IMR-90 (cell line): ENCODE data around the gene SLC9A5. TPM values are rescaled to one million over a fixed set of nuclear protein-coding genes. Genes with fewer than 3 reads are reported as not detected.

Experiments
- ATAC-seq: fragments of 200-7000 bp; cut with Tn5 transposase; 2 replicates; pipeline ENCODE4 v1.9.1; 2020; ENCODE audit warnings: low read depth, mild to moderate bottlenecking, moderate library complexity
- BruUV-seq: library from RNA; stranded (reverse); fragments of 400-500 nt; replicated peaks from 2 replicates; lab custom pipeline; 2021; lab: Mats Ljungman, UMichigan
- CTCF ChIA-PET: fragments of 300-600 bp; formaldehyde crosslinking; extraction: SDS; loops from one replicate; lab custom pipeline; 2021; ENCODE audit warnings: antibody characterized with exemption; lab: Yijun Ruan, JAX
- POLR2A ChIA-PET: fragments of 300-600 bp; sonication (Branson Sonifier 250); formaldehyde crosslinking; loops from one replicate; lab custom pipeline; 2022; ENCODE audit warnings: antibody characterized with exemption; ENCODE audit not compliant: unreplicated experiment; lab: Charles Lee
- DNase-seq: peaks from one replicate; pipeline ENCODE4 v3.0.0; 2013
- H2AFZ ChIP-seq: replicated peaks from 2 replicates; pipeline ENCODE3; 2013; ENCODE audit warnings: low read length, mild to moderate bottlenecking; ENCODE audit not compliant: poor library complexity
- H2AK5ac ChIP-seq: 2 replicates; pipeline ENCODE4 v1.6.1; 2013; ENCODE audit warnings: low read depth, low read length, inconsistent platforms
- H2AK9ac ChIP-seq: replicated peaks from 2 replicates; pipeline ENCODE3; 2013; ENCODE audit warnings: mild to moderate bottlenecking, low read depth, low read length, moderate library complexity; ENCODE audit not compliant: poor library complexity
- H2BK120ac ChIP-seq: 2 replicates; pipeline ENCODE4 v1.6.1; 2013; ENCODE audit warnings: low read depth, low read length, inconsistent platforms
- H2BK15ac ChIP-seq: 3 replicates; pipeline ENCODE4 v1.6.1; 2013; ENCODE audit warnings: low read depth, low read length, inconsistent platforms
- H2BK20ac ChIP-seq: 2 replicates; pipeline ENCODE4 v1.6.1; 2013; ENCODE audit warnings: low read depth, mild to moderate bottlenecking, inconsistent platforms, low read length, moderate library complexity
- H2BK5ac ChIP-seq: 2 replicates; pipeline ENCODE4 v1.6.1; 2013; ENCODE audit warnings: mild to moderate bottlenecking, low read depth, low read length, inconsistent platforms; ENCODE audit not compliant: poor library complexity, severe bottlenecking
- H3K14ac ChIP-seq: replicated peaks from 2 replicates; pipeline ENCODE4 v1.6.1; 2013; ENCODE audit warnings: low read depth, low read length, inconsistent platforms
- H3K18ac ChIP-seq: 2 replicates; pipeline ENCODE4 v1.6.1; 2013; ENCODE audit warnings: low read depth, low read length, control low read depth
- H3K23ac ChIP-seq: 2 replicates; pipeline ENCODE4 v1.6.1; 2013; ENCODE audit warnings: low read depth, low read length, inconsistent platforms
- H3K27ac ChIP-seq: 2 replicates; pipeline ENCODE4 v1.5.1; 2013; ENCODE audit warnings: mild to moderate bottlenecking, control low read depth, low read length; ENCODE audit not compliant: insufficient read depth
- H3K27me3 ChIP-seq: 2 replicates; pipeline ENCODE4 v1.6.1; 2013; ENCODE audit warnings: low read length; ENCODE audit not compliant: control insufficient read depth, insufficient read depth
- H3K36me3 ChIP-seq: 2 replicates; pipeline ENCODE4 v1.6.1; 2013; ENCODE audit warnings: low read length, mixed read lengths; ENCODE audit not compliant: control insufficient read depth, insufficient read depth
- H3K4ac ChIP-seq: 2 replicates; pipeline ENCODE4 v1.6.1; 2013; ENCODE audit warnings: low read depth, low read length, inconsistent platforms
- H3K4me1 ChIP-seq: 2 replicates; pipeline ENCODE4 v1.6.1; 2013; ENCODE audit warnings: low read length, mixed read lengths; ENCODE audit not compliant: control insufficient read depth, insufficient read depth
- H3K4me2 ChIP-seq: 2 replicates; pipeline ENCODE4 v1.6.1; 2013; ENCODE audit warnings: low read depth, mild to moderate bottlenecking, control low read depth, low read length, moderate library complexity
- H3K4me3 ChIP-seq: 2 replicates; pipeline ENCODE4 v1.5.1; 2013; ENCODE audit warnings: low read depth, mild to moderate bottlenecking, control low read depth, low read length, moderate library complexity; ENCODE audit not compliant: insufficient read depth
- H3K56ac ChIP-seq: 2 replicates; pipeline ENCODE4 v1.6.1; 2013; ENCODE audit warnings: low read length, inconsistent platforms; ENCODE audit not compliant: insufficient read depth; ENCODE audit errors: extremely low read depth
- H3K79me1 ChIP-seq, 2 experiments: 2 replicates each; pipeline ENCODE4 v1.6.1; 2013; ENCODE audit warnings: low read length in 2 of 2, inconsistent platforms in 1 of 2, low read depth in 1 of 2
- H3K9ac ChIP-seq: 2 replicates; pipeline ENCODE4 v1.6.1; 2013; ENCODE audit warnings: low read depth, low read length, control low read depth
- H3K9me1 ChIP-seq: 2 replicates; pipeline ENCODE4 v1.6.1; 2013; ENCODE audit warnings: low read length, inconsistent platforms; ENCODE audit not compliant: insufficient read depth
- H3K9me3 ChIP-seq: 2 replicates; pipeline ENCODE4 v1.6.1; 2013; ENCODE audit warnings: low read length; ENCODE audit not compliant: control insufficient read depth, insufficient read depth
- H4K20me1 ChIP-seq: 2 replicates; pipeline ENCODE4 v1.6.1; 2013; ENCODE audit warnings: low read length, inconsistent platforms; ENCODE audit not compliant: insufficient read depth
- H4K5ac ChIP-seq: 2 replicates; pipeline ENCODE4 v1.6.1; 2013; ENCODE audit warnings: mild to moderate bottlenecking, low read depth, low read length, control low read depth
- H4K8ac ChIP-seq, 2 experiments: 2 replicates each; pipeline ENCODE4 v1.6.1; 2013; ENCODE audit warnings: low read depth in 2 of 2, low read length in 2 of 2, control low read depth in 1 of 2, inconsistent platforms in 1 of 2
- H4K91ac ChIP-seq: 2 replicates; pipeline ENCODE4 v1.6.1; 2013; ENCODE audit warnings: low read depth, low read length, inconsistent platforms; ENCODE audit not compliant: insufficient read depth
- CEBPB ChIP-seq: IDR thresholded peaks from 2 replicates; pipeline ENCODE4 v1.6.1; 2012; ENCODE audit warnings: low read depth, low read length, improper control_type of control experiment
- FOS ChIP-seq: fragments of 150-350 bp; IDR thresholded peaks from 2 replicates; pipeline ENCODE4 v1.6.1; 2016; ENCODE audit warnings: low read depth, low read length
- MAZ ChIP-seq: IDR thresholded peaks from 2 replicates; pipeline ENCODE4 v1.6.1; 2012; ENCODE audit warnings: low read depth, mild to moderate bottlenecking, low read length, improper control_type of control experiment, moderate library complexity, borderline replicate concordance
- MXI1 ChIP-seq: IDR thresholded peaks from 2 replicates; pipeline ENCODE4 v1.6.1; 2012; ENCODE audit warnings: low read depth, mild to moderate bottlenecking, low read length, moderate library complexity, borderline replicate concordance
- NFE2L2 ChIP-seq: fragments of 150-350 bp; IDR thresholded peaks from 2 replicates; pipeline ENCODE4 v1.6.1; 2016; ENCODE audit warnings: low read depth, mild to moderate bottlenecking, low read length
- POLR2A ChIP-seq: IDR thresholded peaks from 2 replicates; pipeline ENCODE4 v1.6.1; 2012; ENCODE audit warnings: mild to moderate bottlenecking, low read depth, low read length
- RAD21 ChIP-seq: IDR thresholded peaks from 2 replicates; pipeline ENCODE4 v1.6.1; 2012; ENCODE audit warnings: low read length, improper control_type of control experiment
- WGBS, 2 experiments: methylation state at CpG; one replicate each; pipeline versions ENCODE4 v1.1.5 to v1.1.7; 2013; ENCODE audit warnings: missing lambda C conversion rate in 2 of 2; ENCODE audit not compliant: insufficient read length in 1 of 2; ENCODE audit errors: extremely low coverage in 2 of 2; 5-methylcytosine and 5-hydroxymethylcytosine counted together
- dilution Hi-C: fragments of 300-500 bp; cut with HindIII; formaldehyde crosslinking; loops from one replicate; pipeline ENCODE4 v1.14.3; 2018; ENCODE audit warnings: low sequenced_read_pairs; ENCODE audit not compliant: unreplicated experiment
- in situ Hi-C: fragments of 300-500 bp; cut with MboI; formaldehyde crosslinking; loops from 3 replicates; pipeline ENCODE4 v1.14.3; 2019; ENCODE audit warnings: low sequenced_read_pairs, inconsistent platforms, mixed read lengths
- intact Hi-C: fragments of 100-400 bp; cut with micrococcal nuclease; formaldehyde crosslinking; loops from 2 replicates; pipeline ENCODE4 v1.10.0; 2022
- polyA plus RNA-seq, 3 experiments: library from polyadenylated mRNA; depleted of rRNA; stranded (reverse); fragments of >200 nt; gene quantifications; 2 replicates each; pipeline ENCODE4 v1.2.3, GENCODE V29; 2012; ENCODE audit warnings: low replicate concordance in 1 of 3
- total RNA-seq: library from RNA; depleted of rRNA; stranded (reverse); fragments of >200 nt; gene quantifications from 2 replicates; pipeline ENCODE4 v1.2.3, GENCODE V29; 2012
- TF ChIP-seq, protein P1 (sequence below): conservative IDR thresholded peaks from 2 replicates; pipeline ENCODE4 v1.5.1; 2012; ENCODE audit warnings: mild to moderate bottlenecking, low read depth, low read length, improper control_type of control experiment

SLC9A5 gene
- total and polyA plus RNA-seq, 2 of the 4 experiments (the other 2 are of a cell fraction), result 1.8 to 5.7 TPM

DNA sequence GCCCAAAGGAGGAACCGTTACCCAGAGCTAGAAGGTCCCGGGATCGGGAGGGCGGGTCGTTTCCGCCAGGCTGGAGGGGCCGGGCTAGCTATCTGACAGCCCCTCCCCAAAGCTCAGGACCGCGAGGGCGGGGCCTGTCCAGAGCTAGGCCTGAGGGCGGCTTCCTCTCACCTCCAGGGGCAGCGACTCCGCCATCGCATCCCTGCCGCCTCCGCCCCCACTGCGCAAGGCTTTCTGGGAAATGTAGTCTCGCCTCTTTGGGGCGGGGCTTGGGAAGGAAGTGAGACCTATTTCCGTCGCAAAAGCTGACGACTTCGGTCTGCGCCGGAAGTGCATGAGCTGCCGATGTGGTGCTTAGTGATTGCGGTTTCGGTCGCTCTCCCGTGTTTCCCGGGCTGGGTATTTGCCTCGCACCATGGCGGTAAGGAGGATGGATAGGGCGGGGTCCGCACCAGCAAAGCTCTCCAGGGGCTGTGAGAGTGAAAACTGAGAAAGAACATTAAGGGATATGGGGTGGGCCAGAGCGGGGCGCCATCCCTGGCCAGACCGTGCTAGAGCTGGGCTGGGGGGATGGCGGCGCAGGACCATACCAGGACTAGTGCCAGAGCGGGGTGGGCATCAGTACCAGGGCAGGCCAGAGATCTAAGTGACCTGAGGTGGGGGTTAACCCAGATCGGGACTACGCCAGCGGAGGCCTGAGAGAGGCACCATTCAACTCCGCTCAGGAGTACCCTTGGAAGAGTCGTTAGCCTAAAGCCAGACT lies 21.8 kb upstream of the SLC9A5 start, which contains the start of gene TMEM208:
TSS of gene TMEM208 (plus strand) at position 327 of the 763 bp plus-strand sequence. CDS start at position 416, 89 bp downstream.
- Histone ChIP-seq H3K14ac (peak within 1 kb of the TSS; percentile 98), H3K9me3 (no peaks in the 10 kb centered on the region), H3K27me3 (no peaks in the 10 kb centered on the region), H3K23ac (peak within 1 kb of the TSS; percentile 90), H3K27ac (peak within 1 kb of the TSS; percentile 89), H3K56ac (peak within 1 kb of the TSS; percentile 71), H4K8ac (peak within 1 kb of the TSS; percentile 83 to 98), H2AK5ac (peak within 1 kb of the TSS; percentile 86), H2AFZ (peak within 1 kb of the TSS; percentile 97), H4K91ac (peak within 1 kb of the TSS; percentile 93), H2BK120ac (peak within 1 kb of the TSS; percentile 40), H3K4me1 (peaks cover 12% of the 10 kb centered on the region), H3K18ac (peak within 1 kb of the TSS; percentile 78), H2BK20ac (no peak within 1 kb of the TSS), H3K4me3 (peak within 1 kb of the TSS; percentile 80), H3K9ac (peak within 1 kb of the TSS; percentile 93), H3K36me3 (peaks cover 40% of the 10 kb centered on the region), H4K20me1 (peaks cover 7% of the 10 kb centered on the region; the same call in 1 of the 2 replicates), H3K4ac (peak within 1 kb of the TSS; percentile 97), H3K79me1 (peaks cover 23 to 58% of the 10 kb centered on the region in 2 experiments), H2BK15ac (peak within 1 kb of the TSS; percentile 9; the same call in 1 of the 3 replicates), H2AK9ac (peak within 1 kb of the TSS; percentile 100), H3K9me1 (peaks cover 12% of the 10 kb centered on the region), H4K5ac (peak within 1 kb of the TSS; percentile 95), H3K4me2 (peak within 1 kb of the TSS; percentile 91), H2BK5ac (peak within 1 kb of the TSS; percentile 90)
- 3% methylated on average over 19 of the region's 46 CpGs; no CpG with 5 or more reads in 1 of the 2 experiments for WGBS, 2 experiments
- DNase-seq, result peak; percentile 98
- ChIA-PET CTCF (interaction anchor here (0.6 kb wide), 1 partner anchor 126 kb away, joined by 3 read pairs; no protein-coding TSS in a partner anchor), POLR2A (interaction anchor here (0.6 to 1.4 kb wide), 3 partner anchors 14 to 65 kb away, joined by 3 to 5 read pairs (median 5); no protein-coding TSS in a partner anchor)
- dilution Hi-C loops (no loop called here), intact Hi-C loops (loop anchor here (1.0 kb wide), 1 partner anchor 19 kb away; no protein-coding TSS in a partner anchor), in situ Hi-C loops (no loop called here)
- TF ChIP-seq RAD21 (peak; percentile 8; the same call in 1 of the 2 replicates), NFE2L2 (no peak), CEBPB (no peak), MXI1 (peak; percentile 85), POLR2A (peak; percentile 82), FOS (peak; percentile 43; the same call in 1 of the 2 replicates), MAZ (peak; percentile 96)
- TF ChIP-seq, protein P1, sequence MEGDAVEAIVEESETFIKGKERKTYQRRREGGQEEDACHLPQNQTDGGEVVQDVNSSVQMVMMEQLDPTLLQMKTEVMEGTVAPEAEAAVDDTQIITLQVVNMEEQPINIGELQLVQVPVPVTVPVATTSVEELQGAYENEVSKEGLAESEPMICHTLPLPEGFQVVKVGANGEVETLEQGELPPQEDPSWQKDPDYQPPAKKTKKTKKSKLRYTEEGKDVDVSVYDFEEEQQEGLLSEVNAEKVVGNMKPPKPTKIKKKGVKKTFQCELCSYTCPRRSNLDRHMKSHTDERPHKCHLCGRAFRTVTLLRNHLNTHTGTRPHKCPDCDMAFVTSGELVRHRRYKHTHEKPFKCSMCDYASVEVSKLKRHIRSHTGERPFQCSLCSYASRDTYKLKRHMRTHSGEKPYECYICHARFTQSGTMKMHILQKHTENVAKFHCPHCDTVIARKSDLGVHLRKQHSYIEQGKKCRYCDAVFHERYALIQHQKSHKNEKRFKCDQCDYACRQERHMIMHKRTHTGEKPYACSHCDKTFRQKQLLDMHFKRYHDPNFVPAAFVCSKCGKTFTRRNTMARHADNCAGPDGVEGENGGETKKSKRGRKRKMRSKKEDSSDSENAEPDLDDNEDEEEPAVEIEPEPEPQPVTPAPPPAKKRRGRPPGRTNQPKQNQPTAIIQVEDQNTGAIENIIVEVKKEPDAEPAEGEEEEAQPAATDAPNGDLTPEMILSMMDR, result peak; percentile 29
- peak; percentile 99 for ATAC-seq
- no TSS peak for BruUV-seq
